H1 (cell line): ENCODE data around the gene MMEL1. TPM values are rescaled to one million over a fixed set of nuclear protein-coding genes. Genes with fewer than 3 reads are reported as not detected.
A peak's percentile ranks its signal among the peaks of the same experiment; 100 is the strongest.

ENCODE experiments used
- CTCF ChIA-PET: fragments of 300-600 bp; sonication (Branson Sonifier 250); formaldehyde crosslinking; loops from one replicate; lab custom pipeline; 2021; ENCODE audit not compliant: partially characterized antibody; lab: Charles Lee
- POLR2A ChIA-PET: fragments of 300-600 bp; sonication (Branson Sonifier 250); formaldehyde crosslinking; loops from one replicate; lab custom pipeline; 2021; ENCODE audit warnings: inconsistent platforms; ENCODE audit not compliant: partially characterized antibody; lab: Charles Lee
- DNase-seq, 2 experiments: peaks; one replicate each; pipeline versions ENCODE4 v3.0.0 to v3.0.0-alpha.2; 2010 to 2022; ENCODE audit warnings: low spot score in 2 of 2, low read depth in 1 of 2, mixed read lengths in 1 of 2
- FAIRE-seq: peaks from 2 replicates; lab custom pipeline; 2011; peaks lifted over from hg19 to GRCh38; lab: Jason Lieb, UNC
- H2AFZ ChIP-seq: 2 replicates; pipeline ENCODE4 v1.8.1; 2012; ENCODE audit warnings: low read length, inconsistent platforms
- H2AK5ac ChIP-seq: 2 replicates; pipeline ENCODE4 v1.6.1; 2013; ENCODE audit warnings: low read depth, low read length
- H2BK120ac ChIP-seq: replicated peaks from 2 replicates; pipeline ENCODE3; 2013; ENCODE audit warnings: low read depth, low read length, inconsistent platforms
- H2BK12ac ChIP-seq: 2 replicates; pipeline ENCODE4 v1.6.1; 2013; ENCODE audit warnings: low read depth, low read length
- H2BK15ac ChIP-seq: 2 replicates; pipeline ENCODE4 v1.6.1; 2013; ENCODE audit warnings: low read length
- H2BK20ac ChIP-seq: 2 replicates; pipeline ENCODE4 v1.6.1; 2013; ENCODE audit warnings: low read length
- H2BK5ac ChIP-seq: 2 replicates; pipeline ENCODE4 v1.6.1; 2013; ENCODE audit warnings: low read depth, low read length
- H3K14ac ChIP-seq: 2 replicates; pipeline ENCODE4 v1.6.1; 2013; ENCODE audit warnings: inconsistent platforms; ENCODE audit not compliant: insufficient read length
- H3K18ac ChIP-seq: 2 replicates; pipeline ENCODE4 v1.6.1; 2013; ENCODE audit warnings: low read length; ENCODE audit errors: extremely low read depth
- H3K23ac ChIP-seq: 2 replicates; pipeline ENCODE4 v1.6.1; 2013; ENCODE audit warnings: inconsistent platforms; ENCODE audit not compliant: insufficient read length
- H3K23me2 ChIP-seq: 2 replicates; pipeline ENCODE4 v1.6.1; 2013; ENCODE audit warnings: low read depth, low read length
- H3K27ac ChIP-seq: 2 replicates; pipeline ENCODE4 v1.6.1; 2011; ENCODE audit warnings: low read depth, low read length, inconsistent platforms
- H3K27me3 ChIP-seq, 4 experiments: replicated peaks in 1 of 4; 1 replicate in 1 of 4; 2 replicates in 3 of 4; pipeline versions ENCODE4 v1.6.1 to v1.8.1; 2011 to 2013; ENCODE audit warnings: low read length in 3 of 4, mild to moderate bottlenecking in 3 of 4, inconsistent platforms in 2 of 4, mixed read lengths in 2 of 4, moderate library complexity in 1 of 4; ENCODE audit not compliant: control insufficient read depth in 3 of 4, insufficient read depth in 3 of 4; ENCODE audit errors: extremely low read depth in 1 of 4
- H3K36me3 ChIP-seq, 4 experiments: 2 replicates each; pipeline versions ENCODE4 v1.6.1 to v1.8.1; 2011 to 2013; ENCODE audit warnings: mild to moderate bottlenecking in 4 of 4, low read length in 3 of 4, moderate library complexity in 2 of 4, control low read depth in 1 of 4, inconsistent platforms in 1 of 4; ENCODE audit not compliant: insufficient read depth in 4 of 4, control insufficient read depth in 2 of 4
- H3K4ac ChIP-seq: replicated peaks from 2 replicates; pipeline ENCODE3; 2013; ENCODE audit warnings: low read length, low read depth, mixed read lengths, inconsistent platforms; ENCODE audit not compliant: insufficient read length
- H3K4me1 ChIP-seq, 4 experiments: replicated peaks in 1 of 4; 1 replicate in 1 of 4; 2 replicates in 3 of 4; pipeline versions ENCODE4 v1.6.1 to v1.8.1; 2011 to 2013; ENCODE audit warnings: low read length in 3 of 4, inconsistent platforms in 2 of 4, mixed read lengths in 1 of 4; ENCODE audit not compliant: insufficient read depth in 4 of 4, control insufficient read depth in 3 of 4
- H3K4me2 ChIP-seq, 2 experiments: 2 replicates each; pipeline versions ENCODE4 v1.6.1 to v1.8.1; 2011 to 2013; ENCODE audit warnings: low read depth in 2 of 2, low read length in 2 of 2, control low read depth in 1 of 2, inconsistent platforms in 1 of 2, mild to moderate bottlenecking in 1 of 2; ENCODE audit not compliant: insufficient read depth in 1 of 2
- H3K4me3 ChIP-seq, 4 experiments: fragments of 200-600, 300-600 bp in 1 of 4; sonication (generic), shearing (Covaris generic), sonication (Bioruptor Twin) in 1 of 4; 2 replicates each; pipeline versions ENCODE4 v1.5.1 to v1.8.1; 2011 to 2016; ENCODE audit warnings: low read length in 4 of 4, low read depth in 3 of 4, control low read depth in 2 of 4, inconsistent platforms in 2 of 4, mild to moderate bottlenecking in 2 of 4, mixed read lengths in 1 of 4, moderate library complexity in 1 of 4; ENCODE audit not compliant: insufficient read depth in 2 of 4; ENCODE audit errors: extremely low read depth in 1 of 4
- H3K56ac ChIP-seq: replicated peaks from 2 replicates; pipeline ENCODE3; 2013; ENCODE audit warnings: low read depth, mild to moderate bottlenecking, mixed read lengths, low read length, inconsistent platforms; ENCODE audit not compliant: insufficient read length
- H3K79me1 ChIP-seq: 2 replicates; pipeline ENCODE4 v1.6.1; 2013; ENCODE audit warnings: low read depth, low read length, control low read depth
- H3K79me2 ChIP-seq, 2 experiments: 2 replicates each; pipeline versions ENCODE4 v1.6.1 to v1.8.1; 2012 to 2013; ENCODE audit warnings: low read length in 2 of 2, mild to moderate bottlenecking in 2 of 2, inconsistent platforms in 1 of 2; ENCODE audit not compliant: insufficient read depth in 2 of 2, control insufficient read depth in 1 of 2
- H3K9ac ChIP-seq, 4 experiments: replicated peaks in 1 of 4; 1 replicate in 1 of 4; 2 replicates in 3 of 4; pipeline versions ENCODE4 v1.6.1 to v1.8.1; 2011 to 2013; ENCODE audit warnings: low read depth in 3 of 4, low read length in 3 of 4, control low read depth in 2 of 4, mild to moderate bottlenecking in 2 of 4, moderate library complexity in 2 of 4, inconsistent platforms in 1 of 4; ENCODE audit errors: extremely low read depth in 1 of 4
- H3K9me3 ChIP-seq, 2 experiments: 2 replicates each; pipeline versions ENCODE4 v1.6.1 to v1.8.1; 2012 to 2013; ENCODE audit warnings: mild to moderate bottlenecking in 2 of 2, moderate library complexity in 2 of 2, control low read depth in 1 of 2, inconsistent platforms in 1 of 2, low read depth in 1 of 2, low read length in 1 of 2, mixed read lengths in 1 of 2; ENCODE audit not compliant: insufficient read depth in 2 of 2
- H4K20me1 ChIP-seq, 2 experiments: replicated peaks in 1 of 2; 2 replicates each; pipeline versions ENCODE3 to v1.8.1; 2011 to 2013; ENCODE audit warnings: inconsistent platforms in 2 of 2, low read length in 2 of 2, mild to moderate bottlenecking in 1 of 2; ENCODE audit not compliant: insufficient read depth in 2 of 2, control insufficient read depth in 1 of 2
- H4K5ac ChIP-seq: 2 replicates; pipeline ENCODE4 v1.6.1; 2013; ENCODE audit warnings: low read length, low read depth, mixed read lengths, inconsistent platforms; ENCODE audit not compliant: insufficient read length
- H4K8ac ChIP-seq: 2 replicates; pipeline ENCODE4 v1.8.0; 2013; ENCODE audit warnings: mild to moderate bottlenecking, moderate library complexity, low read length, inconsistent platforms; ENCODE audit not compliant: insufficient read depth; ENCODE audit errors: extremely low read depth
- H4K91ac ChIP-seq: replicated peaks from 2 replicates; pipeline ENCODE3; 2013; ENCODE audit warnings: low read length, mixed read lengths, inconsistent platforms; ENCODE audit not compliant: insufficient read length
- BRCA1 ChIP-seq: IDR thresholded peaks from 2 replicates; pipeline ENCODE4 v1.6.1; 2012; ENCODE audit warnings: low read depth, low read length, improper control_type of control experiment
- CEBPB ChIP-seq: IDR thresholded peaks from 2 replicates; pipeline ENCODE4 v1.6.1; 2012; ENCODE audit warnings: low read depth, low read length
- FOSL1 ChIP-seq: IDR thresholded peaks from 2 replicates; pipeline ENCODE4 v1.6.1; 2011; ENCODE audit warnings: mild to moderate bottlenecking, low read depth, low read length, moderate library complexity; ENCODE audit not compliant: insufficient read depth
- GABPA ChIP-seq: IDR thresholded peaks from 2 replicates; pipeline ENCODE4 v1.6.1; 2011; ENCODE audit warnings: mild to moderate bottlenecking, low read length, moderate library complexity, borderline replicate concordance; ENCODE audit not compliant: insufficient read depth
- MAFK ChIP-seq: IDR thresholded peaks from 2 replicates; pipeline ENCODE4 v1.6.1; 2012; ENCODE audit warnings: low read depth, mild to moderate bottlenecking, improper control_type of control experiment, low read length
- NRF1 ChIP-seq: IDR thresholded peaks from 2 replicates; pipeline ENCODE4 v1.6.1; 2011; ENCODE audit warnings: mild to moderate bottlenecking, low read depth, low read length, improper control_type of control experiment
- PHF8 ChIP-seq: fragments of 200-600 bp; sonication (generic); conservative IDR thresholded peaks from 2 replicates; pipeline ENCODE4 v1.7.1; 2012; ENCODE audit warnings: low read depth, mild to moderate bottlenecking, inconsistent platforms, low read length, moderate library complexity
- POLR2AphosphoS5 ChIP-seq: IDR thresholded peaks from 2 replicates; pipeline ENCODE4 v1.6.1; 2011; ENCODE audit warnings: low read depth, low read length
- RFX5 ChIP-seq: IDR thresholded peaks from 2 replicates; pipeline ENCODE4 v1.6.1; 2011; ENCODE audit warnings: low read depth, low read length, improper control_type of control experiment, borderline replicate concordance
- SP1 ChIP-seq: IDR thresholded peaks from 2 replicates; pipeline ENCODE4 v1.6.1; 2011; ENCODE audit warnings: low read depth, low read length
- SP2 ChIP-seq: IDR thresholded peaks from 2 replicates; pipeline ENCODE4 v1.6.1; 2012; ENCODE audit warnings: mild to moderate bottlenecking, low read length, inconsistent platforms
- SRF ChIP-seq: IDR thresholded peaks from 2 replicates; pipeline ENCODE4 v1.6.1; 2011; ENCODE audit warnings: mild to moderate bottlenecking, low read depth, low read length, moderate library complexity
- TAF7 ChIP-seq: optimal IDR thresholded peaks from 2 replicates; pipeline ENCODE3; 2011; ENCODE audit warnings: low read depth, mild to moderate bottlenecking, inconsistent platforms, low read length, moderate library complexity, borderline replicate concordance
- TCF12 ChIP-seq: IDR thresholded peaks from 2 replicates; pipeline ENCODE4 v1.6.1; 2011; ENCODE audit warnings: low read depth, mild to moderate bottlenecking, low read length
- WGBS, 2 experiments: shearing (Covaris generic) in 1 of 2; methylation state at CpG; one replicate each; pipeline versions ENCODE4 v1.1.6 to v1.1.7; 2013 to 2015; ENCODE audit warnings: low lambda C conversion rate in 2 of 2, mixed read lengths in 2 of 2, inconsistent platforms in 1 of 2, low coverage in 1 of 2, missing lambda C conversion rate in 1 of 2; ENCODE audit not compliant: insufficient replicate concordance in 2 of 2, insufficient coverage in 1 of 2, insufficient read length in 1 of 2; ENCODE audit errors: extremely low coverage in 1 of 2, missing lambda C conversion rate in 1 of 2; 5-methylcytosine and 5-hydroxymethylcytosine counted together
- polyA plus RNA-seq, 7 experiments: library from polyadenylated mRNA; depleted of rRNA in 3 of 7; stranded (reverse) in 5 of 7; unstranded in 2 of 7; fragments of >200 nt in 5 of 7; fragments of 200-250 nt in 2 of 7; gene quantifications; 1 replicate in 5 of 7; 2 replicates in 1 of 7; 4 replicates in 1 of 7; pipeline versions ENCODE4 v1.2.1 to v1.2.3, GENCODE V29; 2011 to 2013; ENCODE audit warnings: missing spikeins in 2 of 7, mixed read lengths in 2 of 7
- total RNA-seq: library from RNA; stranded (reverse); fragmentation: NEBNext Ultra II Directional; extraction: Animal tissue kit (Norgen Biotek cat#: 25700); gene quantifications from 2 replicates; pipeline ENCODE4 v1.2.1, GENCODE V29; 2021

MMEL1 gene
- total and polyA plus RNA-seq, 2 of the 8 experiments (the other 6 are each of a cell fraction or from before 2014, with no cell fraction given): 0.91 to 1.7 TPM

DNA sequence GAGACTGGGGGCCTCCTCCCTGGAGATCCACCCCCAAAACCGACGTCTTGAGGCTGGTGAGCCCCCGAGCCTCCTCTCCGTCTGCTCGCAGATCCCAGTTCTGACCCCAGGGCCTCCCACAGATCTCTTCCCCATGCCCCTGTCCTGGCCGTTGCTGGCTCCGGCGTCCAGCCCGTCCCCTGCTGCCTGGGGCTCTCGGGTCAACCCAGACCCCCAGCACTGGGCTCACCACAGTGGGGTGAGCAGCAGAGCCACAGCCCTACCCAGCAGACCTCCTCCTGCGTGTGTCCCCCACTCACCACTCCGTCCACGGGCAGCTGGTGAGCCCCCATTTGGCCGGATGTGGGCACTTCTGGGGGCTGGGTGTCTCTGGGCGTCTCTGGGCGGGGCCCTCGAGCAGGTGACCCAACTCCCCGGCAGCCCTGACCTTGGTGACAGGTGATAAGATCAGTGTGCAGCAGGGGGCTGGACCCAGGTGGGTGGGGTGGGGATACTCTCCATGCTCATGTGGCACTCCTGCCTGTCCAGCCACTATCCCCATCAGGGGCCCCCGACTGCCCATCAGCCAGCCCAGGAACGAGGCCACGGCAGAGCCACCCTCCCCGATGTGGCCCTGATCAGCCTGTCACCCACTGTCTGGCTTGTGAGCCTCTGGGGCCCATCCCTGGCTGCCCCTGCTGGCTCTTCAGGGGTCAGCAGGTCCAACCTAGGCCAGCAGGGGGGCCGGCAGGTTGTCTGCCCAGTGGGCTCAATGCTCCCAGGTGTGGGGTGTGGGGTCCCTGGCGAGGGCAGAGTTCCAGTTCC is 75.9 kb downstream of the MMEL1 start:
- no peaks in the 10 kb centered on the region for H3K36me3 ChIP-seq
- ChIA-PET POLR2A (interaction anchor here (0.9 kb wide), 1 partner anchor 8 kb away, joined by 3 read pairs; no protein-coding TSS in a partner anchor), CTCF (interaction anchor here (1.2 to 1.6 kb wide), 3 partner anchors 18 to 28 kb away, joined by 3 read pairs; no protein-coding TSS in a partner anchor)
- H3K18ac ChIP-seq: no peak overlapping the region
- H3K27me3 ChIP-seq: no peaks in the 10 kb centered on the region
- H2BK20ac ChIP-seq: no peak overlapping the region
- no peaks in the 10 kb centered on the region; a peak in 1 of 4 replicates for H3K9me3 ChIP-seq
- H3K14ac ChIP-seq: no peak overlapping the region
- FAIRE-seq: no peak
- no peak overlapping the region for H3K56ac ChIP-seq
- H3K23ac ChIP-seq: no peak overlapping the region
- H4K20me1 ChIP-seq: no peaks in the 10 kb centered on the region
- no peak overlapping the region for H4K5ac ChIP-seq
- no peak overlapping the region for H2AK5ac ChIP-seq
- H3K4ac ChIP-seq: peak overlapping the region; percentile 32
- H4K91ac ChIP-seq: peak overlapping the region; percentile 55
- DNase-seq: no peak
- 92% methylated on average over 20 of the region's 24 CpGs; no CpG with 5 or more reads in 1 of the 2 experiments for WGBS, 2 experiments
- H3K79me2 ChIP-seq: no peaks in the 10 kb centered on the region
- no peak overlapping the region for H3K9ac ChIP-seq
- no peak overlapping the region for H3K27ac ChIP-seq
- H3K79me1 ChIP-seq: no peaks in the 10 kb centered on the region
- H2BK15ac ChIP-seq: no peak overlapping the region
- H3K4me3 ChIP-seq: no peak overlapping the region
- no peak overlapping the region for H2BK12ac ChIP-seq
- no peak overlapping the region for H2AFZ ChIP-seq
- H3K4me1 ChIP-seq: peaks cover 0 to 6% (median 0%) of the 10 kb centered on the region in 4 experiments; a peak in 2 of 7 replicates
- no peaks in the 10 kb centered on the region for H3K23me2 ChIP-seq
- no peak overlapping the region for H4K8ac ChIP-seq
- no peak overlapping the region for H3K4me2 ChIP-seq
- H2BK120ac ChIP-seq: peak overlapping the region; percentile 22
- H2BK5ac ChIP-seq: no peak overlapping the region
- no peak for TF ChIP-seq POLR2AphosphoS5
- TF ChIP-seq TCF12: no peak
- no peak for TF ChIP-seq SRF
- TF ChIP-seq SP1: no peak
- TF ChIP-seq BRCA1: no peak
- no peak for TF ChIP-seq CEBPB
- TF ChIP-seq NRF1: no peak
- no peak for TF ChIP-seq TAF7
- TF ChIP-seq PHF8: no peak
- TF ChIP-seq RFX5: no peak
- TF ChIP-seq MAFK: no peak
- TF ChIP-seq GABPA: no peak
- no peak for TF ChIP-seq SP2
- no peak for TF ChIP-seq FOSL1
